H9 (cell line): ENCODE results near the gene TMEM54. TPM values are rescaled to one million over a fixed set of nuclear protein-coding genes. Genes with fewer than 3 reads are reported as not detected.

Source experiments
- DNase-seq: peaks from one replicate; pipeline ENCODE4 v3.0.0-alpha.2; 2017
- H2AFZ ChIP-seq: one replicate; pipeline ENCODE4 v1.6.1; 2013; ENCODE audit warnings: mild to moderate bottlenecking, low read length, control low read depth, moderate library complexity
- H2AK5ac ChIP-seq: 2 replicates; pipeline ENCODE4 v1.6.1; 2013; ENCODE audit warnings: low read length, control low read depth, mixed read lengths; ENCODE audit not compliant: insufficient read length
- H2BK120ac ChIP-seq: one replicate; pipeline ENCODE4 v1.6.1; 2013; ENCODE audit warnings: low read depth, mild to moderate bottlenecking, low read length, control low read depth, inconsistent platforms; ENCODE audit not compliant: poor library complexity, severe bottlenecking
- H2BK12ac ChIP-seq: 2 replicates; pipeline ENCODE4 v1.6.1; 2013; ENCODE audit warnings: low read length, control low read depth, mixed read lengths, low read depth; ENCODE audit not compliant: insufficient read length
- H2BK15ac ChIP-seq: 2 replicates; pipeline ENCODE4 v1.6.1; 2013; ENCODE audit warnings: low read depth, low read length, control low read depth
- H2BK20ac ChIP-seq: one replicate; pipeline ENCODE4 v1.6.1; 2013; ENCODE audit warnings: low read depth, mild to moderate bottlenecking, low read length, control low read depth, inconsistent platforms; ENCODE audit not compliant: poor library complexity, severe bottlenecking
- H2BK5ac ChIP-seq: 2 replicates; pipeline ENCODE4 v1.6.1; 2013; ENCODE audit warnings: low read length, control low read depth, mixed read lengths; ENCODE audit not compliant: insufficient read length
- H3K14ac ChIP-seq: 2 replicates; pipeline ENCODE4 v1.6.1; 2013; ENCODE audit warnings: low read length, control low read depth; ENCODE audit not compliant: insufficient read depth
- H3K18ac ChIP-seq: 2 replicates; pipeline ENCODE4 v1.6.1; 2013; ENCODE audit warnings: low read depth, mild to moderate bottlenecking, mixed read lengths, low read length, control low read depth; ENCODE audit not compliant: insufficient read length
- H3K23ac ChIP-seq: 2 replicates; pipeline ENCODE4 v1.6.1; 2013; ENCODE audit warnings: low read length, control low read depth, mixed read lengths, low read depth; ENCODE audit not compliant: insufficient read length
- H3K23me2 ChIP-seq: 2 replicates; pipeline ENCODE4 v1.6.1; 2013; ENCODE audit warnings: low read depth, mild to moderate bottlenecking, mixed read lengths, low read length, control low read depth; ENCODE audit not compliant: insufficient read length, poor library complexity, severe bottlenecking
- H3K27ac ChIP-seq: 2 replicates; pipeline ENCODE4 v1.5.1; 2013; ENCODE audit warnings: low read length, control low read depth, mixed read lengths, low read depth; ENCODE audit not compliant: insufficient read length
- H3K27me3 ChIP-seq: 2 replicates; pipeline ENCODE4 v1.6.1; 2013; ENCODE audit warnings: low read length, control low read depth, inconsistent platforms; ENCODE audit not compliant: insufficient read depth
- H3K4ac ChIP-seq: 2 replicates; pipeline ENCODE4 v1.6.1; 2013; ENCODE audit warnings: low read depth, mild to moderate bottlenecking, control low read depth, inconsistent platforms, low read length, moderate library complexity
- H3K4me1 ChIP-seq: 2 replicates; pipeline ENCODE4 v1.6.1; 2013; ENCODE audit warnings: low read length, control low read depth, inconsistent platforms; ENCODE audit not compliant: insufficient read depth
- H3K4me2 ChIP-seq: 2 replicates; pipeline ENCODE4 v1.6.1; 2013; ENCODE audit warnings: low read length, control low read depth, mixed read lengths; ENCODE audit not compliant: insufficient read length, insufficient read depth
- H3K56ac ChIP-seq: 2 replicates; pipeline ENCODE4 v1.6.1; 2013; ENCODE audit warnings: low read depth, mild to moderate bottlenecking, mixed read lengths, low read length, control low read depth; ENCODE audit not compliant: insufficient read length
- H3K79me1 ChIP-seq: 2 replicates; pipeline ENCODE4 v1.6.1; 2013; ENCODE audit warnings: low read depth, mild to moderate bottlenecking, moderate library complexity, low read length, control low read depth, inconsistent platforms; ENCODE audit not compliant: insufficient read depth, poor library complexity, severe bottlenecking
- H3K79me2 ChIP-seq: 2 replicates; pipeline ENCODE4 v1.6.1; 2013; ENCODE audit warnings: low read length, control low read depth, inconsistent platforms; ENCODE audit not compliant: insufficient read depth
- H3K9ac ChIP-seq: 2 replicates; pipeline ENCODE4 v1.6.1; 2013; ENCODE audit warnings: low read length, control low read depth, mixed read lengths; ENCODE audit not compliant: insufficient read length; ENCODE audit errors: extremely low read depth
- H3K9me3 ChIP-seq: one replicate; pipeline ENCODE4 v1.6.1; 2013; ENCODE audit warnings: low read depth, low read length, inconsistent platforms; ENCODE audit not compliant: control insufficient read depth
- H3T11ph ChIP-seq: one replicate; pipeline ENCODE4 v1.6.1; 2013; ENCODE audit warnings: mild to moderate bottlenecking, low read length, control low read depth, inconsistent platforms
- H4K20me1 ChIP-seq: one replicate; pipeline ENCODE4 v1.6.1; 2013; ENCODE audit not compliant: control insufficient read depth, insufficient read length, insufficient read depth
- H4K5ac ChIP-seq: 2 replicates; pipeline ENCODE4 v1.6.1; 2013; ENCODE audit warnings: low read depth, mild to moderate bottlenecking, mixed read lengths, low read length, control low read depth; ENCODE audit not compliant: insufficient read length
- H4K8ac ChIP-seq: replicated peaks from 2 replicates; pipeline ENCODE4 v1.6.1; 2013; ENCODE audit warnings: low read length, control low read depth, mixed read lengths, low read depth; ENCODE audit not compliant: insufficient read length
- H4K91ac ChIP-seq: 2 replicates; pipeline ENCODE4 v1.6.1; 2013; ENCODE audit warnings: low read depth, mild to moderate bottlenecking, moderate library complexity, mixed read lengths, low read length, control low read depth; ENCODE audit not compliant: insufficient read length
- H3K27ac Mint-ChIP-seq, 3 experiments: 2 replicates in 2 of 3; 3 replicates in 1 of 3; pipeline ENCODE4 v1.8.0; 2020 to 2021; ENCODE audit warnings: mixed read lengths in 3 of 3, mild to moderate bottlenecking in 1 of 3, moderate library complexity in 1 of 3
- H3K27me3 Mint-ChIP-seq: 2 replicates; pipeline ENCODE4 v1.8.0; 2021; ENCODE audit warnings: low read depth, mild to moderate bottlenecking, moderate library complexity, mixed read lengths
- H3K36me3 Mint-ChIP-seq, 3 experiments: 2 replicates in 2 of 3; 3 replicates in 1 of 3; pipeline ENCODE4 v1.8.0; 2020 to 2021; ENCODE audit warnings: low read depth in 3 of 3, mixed read lengths in 3 of 3; ENCODE audit not compliant: insufficient read depth in 1 of 3
- H3K4me1 Mint-ChIP-seq, 2 experiments: 2 replicates each; pipeline ENCODE4 v1.8.0; 2020; ENCODE audit warnings: mixed read lengths in 2 of 2
- H3K4me3 Mint-ChIP-seq, 2 experiments: 2 replicates in 1 of 2; 3 replicates in 1 of 2; pipeline ENCODE4 v1.8.0; 2020 to 2021; ENCODE audit warnings: mild to moderate bottlenecking in 2 of 2, mixed read lengths in 2 of 2, moderate library complexity in 1 of 2
- H3K9me3 Mint-ChIP-seq, 2 experiments: 2 replicates in 1 of 2; 3 replicates in 1 of 2; pipeline ENCODE4 v1.8.0; 2020; ENCODE audit warnings: mild to moderate bottlenecking in 2 of 2, mixed read lengths in 2 of 2, moderate library complexity in 1 of 2
- WGBS: extraction: QIAGEN DNeasy Blood & Tissue Kit; methylation state at CpG from one replicate; pipeline ENCODE4 v1.1.7; 2013; ENCODE audit warnings: missing lambda C conversion rate, low lambda C conversion rate, mixed read lengths; ENCODE audit not compliant: insufficient read length; ENCODE audit errors: extremely low coverage; 5-methylcytosine and 5-hydroxymethylcytosine counted together
- total RNA-seq: library from RNA; stranded (reverse); gene quantifications from 2 replicates; pipeline ENCODE4 v1.2.1, GENCODE V29; 2021
- TF ChIP-seq, protein P1 (sequence below): fragments of 200-600 bp; sonication (generic); conservative IDR thresholded peaks from 3 replicates; pipeline ENCODE4 v1.8.0; 2021; ENCODE audit warnings: antibody characterized with exemption, mild to moderate bottlenecking

The TMEM54 gene
- total RNA-seq, 1 experiment from 2014 or later: 17.2 TPM

- Mint-ChIP-seq H3K9me3 (no peaks in the 10 kb centered on the region), H3K36me3 (no peaks in the 10 kb centered on the region), H3K4me3 (peak overlapping the region in 1 of 2 experiments; percentile 35; a peak in 1 of 5 replicates), H3K27me3 (peaks cover 11% of the 10 kb centered on the region), H3K27ac (no peak overlapping the region), H3K4me1 (peaks cover 27 to 51% of the 10 kb centered on the region in 2 experiments)
- no peak overlapping the region for H2AK5ac ChIP-seq
- no peak overlapping the region for H4K91ac ChIP-seq
- no peak overlapping the region for H2AFZ ChIP-seq
- no peak overlapping the region for H2BK20ac ChIP-seq
- H2BK12ac ChIP-seq: no peak overlapping the region
- H3K4me1 ChIP-seq: peaks cover 3% of the 10 kb centered on the region; the same call in 1 of the 2 replicates
- no peak overlapping the region for H2BK15ac ChIP-seq
- H3K79me2 ChIP-seq: no peaks in the 10 kb centered on the region
- H3K79me1 ChIP-seq: no peaks in the 10 kb centered on the region
- no peak overlapping the region for H2BK5ac ChIP-seq
- H3K4me2 ChIP-seq: no peak overlapping the region
- H3K27ac ChIP-seq: no peak overlapping the region
- no peak overlapping the region for H3K56ac ChIP-seq
- DNase-seq: no peak
- TF ChIP-seq, protein P1, sequence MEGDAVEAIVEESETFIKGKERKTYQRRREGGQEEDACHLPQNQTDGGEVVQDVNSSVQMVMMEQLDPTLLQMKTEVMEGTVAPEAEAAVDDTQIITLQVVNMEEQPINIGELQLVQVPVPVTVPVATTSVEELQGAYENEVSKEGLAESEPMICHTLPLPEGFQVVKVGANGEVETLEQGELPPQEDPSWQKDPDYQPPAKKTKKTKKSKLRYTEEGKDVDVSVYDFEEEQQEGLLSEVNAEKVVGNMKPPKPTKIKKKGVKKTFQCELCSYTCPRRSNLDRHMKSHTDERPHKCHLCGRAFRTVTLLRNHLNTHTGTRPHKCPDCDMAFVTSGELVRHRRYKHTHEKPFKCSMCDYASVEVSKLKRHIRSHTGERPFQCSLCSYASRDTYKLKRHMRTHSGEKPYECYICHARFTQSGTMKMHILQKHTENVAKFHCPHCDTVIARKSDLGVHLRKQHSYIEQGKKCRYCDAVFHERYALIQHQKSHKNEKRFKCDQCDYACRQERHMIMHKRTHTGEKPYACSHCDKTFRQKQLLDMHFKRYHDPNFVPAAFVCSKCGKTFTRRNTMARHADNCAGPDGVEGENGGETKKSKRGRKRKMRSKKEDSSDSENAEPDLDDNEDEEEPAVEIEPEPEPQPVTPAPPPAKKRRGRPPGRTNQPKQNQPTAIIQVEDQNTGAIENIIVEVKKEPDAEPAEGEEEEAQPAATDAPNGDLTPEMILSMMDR: no peak
- H4K20me1 ChIP-seq: no peaks in the 10 kb centered on the region
- no peaks in the 10 kb centered on the region for H3K23me2 ChIP-seq
- no peak overlapping the region for H3T11ph ChIP-seq
- H3K9me3 ChIP-seq: no peaks in the 10 kb centered on the region
- H4K5ac ChIP-seq: no peak overlapping the region
- no peaks in the 10 kb centered on the region for H3K27me3 ChIP-seq
- WGBS: no CpG with 5 or more reads among the region's 6 CpGs
- no peak overlapping the region for H3K18ac ChIP-seq
- no peak overlapping the region for H3K14ac ChIP-seq
- no peak overlapping the region for H3K23ac ChIP-seq
- no peak overlapping the region for H3K4ac ChIP-seq
- no peak overlapping the region for H3K9ac ChIP-seq
- H4K8ac ChIP-seq: no peak overlapping the region
- no peak overlapping the region for H2BK120ac ChIP-seq
Measured at GRCh38 chr1:32878183-32878582, 23.0 kb downstream of the TMEM54 start.
